NCI-H1436 treated with DMSO at 0.1 percent for 48 hours (cell line): ENCODE data around the gene COMMD10.

Experiments used
- DNase-seq: peaks from one replicate; lab custom pipeline; 2025; lab: John Stamatoyannopoulos, UW

COMMD10 gene

DNA sequence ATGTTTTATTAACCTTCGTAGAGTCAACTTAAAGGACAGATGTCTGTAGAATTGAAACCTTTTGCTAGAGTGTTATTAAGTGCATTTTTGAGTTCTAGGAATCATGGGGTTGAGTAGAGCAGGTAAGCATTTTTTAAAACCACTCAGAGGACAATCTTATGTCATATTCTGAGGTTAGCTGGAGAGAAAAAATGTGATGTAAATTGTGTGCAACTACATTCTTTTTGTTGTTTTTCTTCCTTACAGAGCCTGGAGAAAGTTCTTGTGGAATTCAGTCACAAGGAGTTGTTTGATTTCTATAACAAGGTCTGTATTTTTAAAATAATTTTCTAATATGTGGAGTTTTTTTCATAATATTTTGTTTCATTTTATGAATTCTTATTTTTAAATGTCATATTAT is 206.4 kb downstream of the COMMD10 start:
- no peak for DNase-seq

DNA sequence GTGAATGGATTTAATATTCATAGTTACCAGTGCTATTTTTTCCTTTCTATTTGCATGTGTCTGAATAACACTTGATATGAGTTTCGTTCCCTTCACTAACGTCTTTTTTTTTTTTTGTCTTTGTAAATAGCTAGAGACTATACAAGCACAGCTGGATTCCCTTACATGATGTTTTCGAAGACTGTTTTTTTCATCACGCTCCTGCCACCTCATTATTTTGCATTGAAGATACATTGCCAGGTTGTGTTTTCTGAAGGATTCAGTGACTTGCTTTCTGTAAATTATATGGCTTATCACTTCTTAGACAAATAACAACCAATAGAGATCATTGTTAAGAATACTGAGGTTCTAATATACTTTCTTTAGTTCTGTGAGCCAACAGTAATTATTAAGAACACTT is 207.5 kb downstream of the COMMD10 start:
- DNase-seq = no peak

DNA sequence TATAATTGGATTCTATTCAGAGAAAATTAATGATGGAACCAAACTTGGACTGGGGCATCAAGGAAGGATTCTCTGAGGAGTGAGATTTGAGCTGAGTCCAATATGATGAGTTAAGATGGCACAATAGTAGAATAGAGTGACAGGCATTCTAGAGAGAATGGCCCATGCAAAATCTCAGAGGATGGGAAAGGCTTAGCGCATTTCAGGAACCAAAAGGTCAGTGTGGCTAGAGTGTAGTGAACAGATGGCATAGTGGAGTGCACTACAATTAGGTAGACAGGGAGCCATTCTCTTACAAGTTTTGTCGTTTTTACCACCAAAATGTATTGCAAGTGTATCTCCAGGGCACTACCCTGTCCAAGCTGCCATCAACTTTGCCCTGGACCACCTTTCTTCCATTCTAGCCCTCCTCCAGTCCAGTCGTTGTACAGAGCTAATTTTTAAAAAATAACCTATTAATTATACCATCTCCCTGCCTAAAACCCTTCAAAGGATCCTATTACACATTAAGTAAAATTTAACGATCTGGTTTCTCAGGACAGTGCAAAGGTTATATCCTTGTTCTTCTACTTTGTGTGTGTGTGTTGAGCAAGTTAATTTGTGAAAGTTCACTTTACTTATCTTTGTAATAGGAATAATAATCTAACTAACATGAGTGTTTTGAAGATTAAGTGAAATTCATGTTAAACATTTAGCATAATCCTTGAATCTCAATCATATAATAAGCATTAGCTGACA is 211.7 kb downstream of the COMMD10 start:
- DNase-seq = no peak

DNA sequence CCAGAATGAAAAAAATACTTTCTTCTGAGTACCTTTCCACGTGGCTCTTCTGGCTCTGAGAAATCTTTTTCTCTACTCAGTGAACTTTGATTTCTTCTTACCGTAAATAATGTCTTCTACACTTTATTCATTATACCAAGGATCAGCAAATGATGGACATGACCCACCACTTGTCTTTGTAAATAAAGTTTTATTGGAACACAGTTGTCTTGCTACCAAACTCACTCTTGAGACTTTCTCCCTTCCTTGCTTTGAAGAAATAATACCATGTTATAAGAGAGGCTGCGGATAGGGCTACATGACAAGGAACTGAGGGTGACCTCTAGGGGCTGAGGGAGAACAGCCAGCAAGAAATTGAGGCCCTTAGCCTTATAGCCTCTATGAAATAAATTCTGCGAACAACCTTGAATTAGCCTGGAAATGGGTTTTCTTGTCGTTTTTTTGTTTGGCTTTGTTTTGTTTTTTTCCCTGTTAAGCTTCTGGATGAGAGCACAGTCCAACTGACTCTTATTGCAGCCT is 212.5 kb downstream of the COMMD10 start:
- DNase-seq = no peak

DNA sequence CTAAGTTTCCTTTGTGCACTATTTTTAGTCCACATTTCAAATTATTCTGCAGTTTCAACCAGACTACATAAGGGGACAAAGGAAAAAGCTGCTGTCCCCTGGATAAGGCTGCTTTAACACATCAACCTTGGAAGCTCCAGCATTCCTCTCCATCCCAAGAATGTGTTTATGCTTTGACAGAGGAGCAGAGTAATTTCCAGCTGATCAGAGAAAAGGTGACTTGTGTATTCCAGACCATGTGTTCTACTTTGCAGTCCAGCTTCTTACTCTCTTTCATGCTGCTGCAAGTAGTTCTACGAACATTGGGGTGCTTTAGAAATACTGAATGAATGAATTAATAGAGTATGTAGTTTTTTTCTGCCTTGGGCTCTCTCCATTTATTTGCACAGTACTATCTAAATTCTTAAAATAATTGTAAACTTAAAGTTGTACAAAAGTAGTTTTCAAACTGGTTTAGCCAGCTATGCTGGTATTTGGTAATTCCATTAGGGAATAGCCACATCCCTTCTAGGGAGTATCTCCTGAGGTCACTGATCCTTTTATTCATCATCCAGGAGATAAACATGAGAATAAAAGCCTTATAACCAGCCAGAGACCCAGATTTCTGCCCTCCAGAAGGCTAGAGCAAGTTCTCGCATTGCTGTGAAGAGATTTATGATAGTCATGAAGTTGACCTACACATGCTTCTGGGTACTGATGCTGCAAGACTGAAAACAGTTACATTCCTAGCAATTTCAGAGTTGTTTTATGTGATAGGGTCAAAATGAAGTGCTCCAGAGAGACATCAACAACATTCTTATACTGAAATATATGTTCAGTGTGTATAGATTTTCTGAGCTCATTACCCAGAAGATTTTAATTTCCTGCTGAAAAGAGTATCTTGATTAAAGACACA is 215.2 kb downstream of the COMMD10 start:
- no peak for DNase-seq

DNA sequence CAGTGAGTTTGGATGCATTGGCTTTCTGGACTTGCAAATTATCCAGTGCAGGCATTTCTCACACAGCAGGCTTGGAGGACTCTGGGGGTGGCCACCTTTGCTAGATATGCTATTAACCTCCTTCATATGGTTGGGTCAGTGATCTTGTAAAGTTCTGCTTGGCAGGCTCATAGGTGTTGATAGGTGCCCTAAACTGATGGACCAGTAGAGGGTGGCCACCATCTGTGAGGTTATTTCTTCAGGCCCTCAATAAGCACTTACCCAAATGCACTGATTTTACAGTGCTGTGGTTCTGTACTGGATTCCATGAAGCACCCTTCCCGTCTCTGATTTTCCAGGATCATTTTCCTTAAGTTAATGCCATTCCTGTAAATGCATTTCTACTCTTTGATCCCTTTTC is 216.3 kb downstream of the COMMD10 start:
- no peak for DNase-seq

DNA sequence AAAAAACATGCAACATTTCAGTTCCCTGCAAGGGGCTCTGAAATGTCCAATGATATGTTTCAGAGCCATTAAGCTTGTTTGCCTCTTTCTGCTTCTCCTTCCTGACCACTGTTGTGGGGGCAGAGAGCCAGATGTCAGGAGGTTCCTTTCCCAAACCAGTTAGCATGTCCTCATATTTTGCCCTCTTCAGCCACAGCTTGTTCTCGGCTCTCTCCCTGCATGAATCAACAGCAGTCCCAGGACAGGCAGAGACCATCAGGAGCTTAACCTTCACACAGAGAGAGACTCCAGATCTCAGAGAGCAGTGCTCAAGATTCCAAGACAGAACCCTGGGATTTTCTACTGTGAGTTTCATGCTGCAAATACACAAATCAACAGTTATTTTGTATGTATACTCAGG is 218.5 kb downstream of the COMMD10 start:
- DNase-seq = no peak

DNA sequence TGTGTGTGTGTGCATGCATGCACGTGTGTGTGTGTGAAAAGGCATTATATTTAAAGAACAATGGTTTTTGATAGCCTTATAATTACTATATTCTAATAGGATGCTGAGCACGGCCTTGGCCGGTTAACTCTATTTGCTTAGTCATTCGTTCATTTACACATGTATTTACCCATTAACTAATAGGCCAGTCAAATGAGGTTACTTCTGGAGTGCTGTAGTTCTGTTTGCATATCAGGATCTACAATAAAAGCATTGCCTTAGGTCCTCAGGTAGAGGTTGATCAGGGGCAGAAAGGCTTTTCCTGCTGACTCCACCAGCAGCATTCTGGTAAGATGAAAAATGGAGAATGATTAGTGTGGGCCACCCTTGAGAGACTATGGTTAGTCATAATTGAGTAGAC is 219.0 kb downstream of the COMMD10 start:
- DNase-seq = peak; percentile 71

DNA sequence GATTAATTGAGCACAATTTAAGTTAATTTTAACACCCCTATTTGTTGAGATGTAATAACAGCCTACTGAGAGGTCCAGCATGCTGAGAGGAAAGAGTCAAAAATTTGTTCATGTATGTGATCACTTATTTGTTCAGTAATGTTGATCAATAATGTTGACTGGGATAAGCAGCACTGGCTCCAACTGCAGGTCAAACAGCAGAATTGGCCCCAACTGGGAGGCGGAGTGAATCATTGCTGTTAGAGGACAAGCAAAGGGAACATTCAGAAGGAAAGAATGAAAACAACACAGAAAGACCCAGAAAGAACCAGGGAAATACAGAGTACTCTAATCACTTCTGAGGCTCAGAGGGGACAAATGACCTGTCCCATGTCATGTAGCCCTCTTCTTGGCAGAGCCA is 221.1 kb downstream of the COMMD10 start:
- no peak for DNase-seq

DNA sequence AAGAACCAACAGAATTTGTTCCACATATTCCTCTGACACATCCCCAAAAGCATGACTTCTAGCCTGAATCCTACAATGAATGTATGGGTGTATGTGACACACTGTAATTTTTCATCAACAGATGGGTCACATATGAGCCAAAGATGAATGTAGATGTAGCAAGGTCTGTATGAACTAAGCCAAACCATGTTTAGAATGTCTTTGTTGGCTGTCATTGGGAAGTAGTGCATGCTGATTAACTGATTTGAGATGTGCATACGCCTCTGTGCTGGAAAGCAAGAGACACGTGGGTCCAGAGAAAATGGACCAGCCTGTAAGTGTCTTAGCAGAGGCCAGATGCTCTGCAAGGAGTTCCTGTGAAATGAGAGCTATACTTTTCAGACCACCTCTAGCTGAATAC is 222.0 kb downstream of the COMMD10 start:
- DNase-seq = no peak

DNA sequence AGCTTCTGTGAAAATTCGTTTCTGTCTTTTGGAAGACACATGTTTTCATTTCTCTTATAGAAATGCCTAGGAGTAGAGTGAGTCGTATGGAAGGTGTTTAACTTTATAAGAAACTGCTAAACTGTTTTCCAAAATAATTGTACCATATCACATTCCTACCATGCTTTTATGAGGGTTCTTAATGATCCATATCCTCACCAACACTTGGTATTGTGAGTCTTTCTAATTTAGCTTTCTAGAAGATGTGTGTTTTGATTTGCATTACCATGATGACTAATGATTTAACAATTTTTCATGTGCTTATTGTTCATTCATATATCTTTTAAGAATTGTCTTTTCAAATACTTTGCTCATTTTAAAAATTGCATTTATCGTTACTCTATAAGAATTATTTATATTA is 223.6 kb downstream of the COMMD10 start:
- DNase-seq = no peak

DNA sequence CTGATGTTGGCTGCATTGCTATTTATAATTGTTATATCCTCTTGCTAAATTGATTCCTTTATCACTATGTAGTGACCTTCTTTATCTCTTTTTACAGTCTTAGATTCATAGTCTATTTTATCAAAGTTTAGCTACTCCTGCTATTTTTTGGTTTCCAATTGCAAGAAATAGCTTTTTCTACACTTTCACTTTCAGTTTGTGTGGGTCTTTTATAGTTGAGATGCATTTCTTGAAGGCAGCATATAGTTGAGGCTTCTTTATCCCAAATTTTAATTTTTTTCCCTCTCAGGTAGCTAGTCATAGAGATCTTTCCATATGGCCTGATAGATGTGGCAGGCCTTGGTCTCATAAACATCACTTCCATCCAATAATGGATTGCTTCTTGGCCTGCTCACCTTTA is 228.5 kb downstream of the COMMD10 start:
- DNase-seq = no peak

DNA sequence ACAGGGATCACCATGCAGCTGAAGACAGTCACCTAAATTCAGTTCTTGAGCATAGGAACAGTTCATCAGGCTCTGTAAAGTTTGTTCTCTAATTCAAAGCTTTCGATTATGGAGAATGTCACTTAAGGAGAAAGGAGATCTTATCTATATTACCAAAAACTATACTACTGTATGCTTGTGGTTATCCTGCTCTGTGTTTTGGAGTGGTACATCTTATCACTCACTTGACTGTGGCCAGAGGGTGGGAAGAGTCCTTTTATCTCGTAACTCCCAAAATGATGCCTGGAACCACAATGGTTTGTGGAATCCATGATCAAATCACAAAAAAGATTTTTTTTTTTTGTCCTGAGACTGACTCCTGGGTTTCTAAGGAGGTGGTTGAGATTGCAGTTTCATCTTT is 230.7 kb downstream of the COMMD10 start:
- no peak for DNase-seq

DNA sequence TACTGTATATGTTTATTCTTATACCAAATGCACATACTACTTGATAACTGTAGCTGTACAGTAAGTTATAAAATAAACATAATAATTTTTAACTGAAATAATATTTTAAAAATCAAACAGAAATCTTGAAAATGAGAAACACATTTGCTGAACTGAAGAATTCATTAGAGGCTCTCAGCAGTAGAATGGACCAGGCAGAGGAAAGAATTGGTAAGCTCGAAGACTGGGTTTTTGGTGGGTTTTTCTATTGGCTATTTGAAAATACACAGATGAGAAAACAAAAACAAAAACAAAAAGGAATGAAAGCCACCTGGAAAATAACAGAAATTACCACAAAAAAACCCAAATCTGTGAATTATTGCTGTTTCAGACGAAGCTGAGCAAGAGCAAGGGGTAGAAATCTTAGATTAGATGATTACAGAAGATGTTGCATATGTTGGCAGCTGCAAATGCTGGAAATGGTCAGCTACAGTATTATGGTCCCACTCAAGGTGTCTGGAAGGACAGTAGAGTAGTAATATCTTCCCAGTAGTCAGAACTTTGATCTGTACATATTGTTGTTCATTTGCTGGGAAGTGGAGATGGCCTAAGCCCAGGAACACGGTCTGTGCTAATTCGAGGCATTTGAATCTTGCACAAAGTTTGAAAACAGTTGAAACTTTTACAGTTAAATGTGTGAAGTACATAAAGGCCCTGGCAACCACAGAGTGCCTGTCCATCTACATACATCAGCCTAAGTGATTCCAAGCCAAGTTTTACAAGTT is 233.4 kb downstream of the COMMD10 start:
- DNase-seq = no peak

DNA sequence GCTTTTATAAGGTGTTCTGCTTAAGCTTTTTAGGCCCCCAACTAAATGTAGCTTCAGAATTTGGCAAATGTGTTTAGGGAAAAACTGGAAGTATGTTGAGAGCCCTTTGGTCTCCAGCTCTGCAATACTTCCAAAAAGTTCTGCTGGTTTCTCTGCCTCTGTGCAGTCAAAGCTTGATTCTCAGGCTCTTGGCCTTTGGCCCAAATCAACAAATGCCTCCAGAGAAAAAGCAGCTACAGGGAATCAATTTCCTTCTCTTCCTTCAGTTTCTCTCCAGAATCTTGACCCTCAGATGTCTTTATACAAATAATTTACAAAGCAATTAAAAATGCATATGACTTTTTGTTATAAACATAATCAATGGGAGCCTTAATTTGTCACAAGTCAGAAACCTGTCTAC is 235.7 kb downstream of the COMMD10 start:
- no peak for DNase-seq

DNA sequence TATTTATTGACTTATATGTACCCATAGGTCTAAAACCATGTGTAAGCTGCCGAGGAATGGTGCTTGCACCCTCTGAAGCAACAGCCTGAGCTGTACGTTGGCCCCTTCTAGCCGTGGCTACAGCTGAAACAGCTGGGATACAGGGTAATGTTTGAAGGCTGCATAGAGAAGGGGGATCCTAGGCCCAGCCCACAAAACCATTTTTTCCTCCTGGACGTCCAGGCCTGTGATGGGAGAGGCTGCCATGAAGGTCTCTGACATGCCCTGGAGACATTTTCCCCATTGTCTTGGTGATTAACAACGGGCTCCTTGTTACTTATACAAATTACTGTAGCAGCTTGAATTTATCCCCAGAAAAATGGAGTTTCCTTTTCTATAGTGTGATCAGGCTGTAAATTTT is 244.7 kb downstream of the COMMD10 start:
- no peak for DNase-seq

DNA sequence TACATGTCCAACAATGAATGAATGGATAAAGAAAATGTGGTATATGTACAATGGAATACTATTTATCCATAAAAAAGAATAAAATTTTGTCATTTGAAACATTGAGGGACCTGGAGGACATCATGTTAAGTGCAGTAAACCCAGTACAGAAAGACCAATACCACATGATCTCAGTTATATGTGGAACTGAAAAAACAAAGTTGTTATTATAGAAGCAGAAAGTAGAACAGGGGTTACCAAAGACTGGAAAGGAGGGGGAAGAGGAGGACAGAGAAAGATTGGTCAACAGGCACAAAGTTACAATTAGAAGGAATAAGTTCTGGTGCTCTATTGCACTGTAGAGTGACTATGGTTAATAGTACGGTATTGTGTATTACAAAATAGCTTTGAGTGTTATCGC is 256.0 kb downstream of the COMMD10 start:
- DNase-seq = no peak
